ENCODE measurements around the gene BBS9. TPM values are rescaled to one million over a fixed set of nuclear protein-coding genes. Genes with fewer than 3 reads are reported as not detected.

The BBS9 gene
- total and polyA plus RNA-seq, 9 of the 15 experiments (the other 6 are each of a cell fraction or from before 2014, with no cell fraction given): 0.77 to 3.3 (median 2.4) TPM

- no peak for ATAC-seq
- Histone ChIP-seq H3K79me2 (ENCODE audit: control insufficient read depth, insufficient read depth, low read length) (no peaks in the 10 kb centered on the region), H3K9me1 (ENCODE audit: control insufficient read depth, insufficient read depth, low read length) (no peaks in the 10 kb centered on the region), H3K9ac (ENCODE audit: insufficient read depth in 1 of 2, low read depth in 2 of 2, low read length in 2 of 2) (no peak overlapping the region), H3K9me3 (replicated peaks; ENCODE audit: control insufficient read depth, insufficient read depth, low read depth, low read length) (no peaks in the 10 kb centered on the region), H3K36me3 (ENCODE audit: control insufficient read depth, insufficient read depth, low read length) (no peaks in the 10 kb centered on the region), H3K27ac (ENCODE audit: extremely low read depth, low read depth, low read length) (no peak overlapping the region), H4K20me1 (replicated peaks; ENCODE audit: control insufficient read depth, insufficient read depth, low read length) (no peaks in the 10 kb centered on the region), H3K4me1 (replicated peaks in 1 of 2; ENCODE audit: control insufficient read depth in 2 of 2, insufficient read depth in 2 of 2, low read length in 2 of 2) (no peaks in the 10 kb centered on the region), H3K4me3 (no peak overlapping the region), H3K27me3 (ENCODE audit: control insufficient read depth in 2 of 2, insufficient read depth in 2 of 2, low read length in 2 of 2) (no peaks in the 10 kb centered on the region), H3K4me2 (ENCODE audit: insufficient read depth, low read length) (no peak overlapping the region), H2AFZ (ENCODE audit: low read depth, low read length) (no peak overlapping the region)
- DNase-seq (ENCODE audit: extremely low read depth in 1 of 4, low spot score in 3 of 4): no peak
- in situ Hi-C loops (cut with MboI): no loop called here
- 0% methylated on average over 2 of the region's 2 CpGs for WGBS (ENCODE audit: insufficient coverage, low coverage, missing lambda C conversion rate)
- intact Hi-C loops (cut with micrococcal nuclease): no loop called here
- BruUV-seq (replicated peaks): no TSS peak
- FAIRE-seq: no peak
- TF ChIP-seq, protein P1, sequence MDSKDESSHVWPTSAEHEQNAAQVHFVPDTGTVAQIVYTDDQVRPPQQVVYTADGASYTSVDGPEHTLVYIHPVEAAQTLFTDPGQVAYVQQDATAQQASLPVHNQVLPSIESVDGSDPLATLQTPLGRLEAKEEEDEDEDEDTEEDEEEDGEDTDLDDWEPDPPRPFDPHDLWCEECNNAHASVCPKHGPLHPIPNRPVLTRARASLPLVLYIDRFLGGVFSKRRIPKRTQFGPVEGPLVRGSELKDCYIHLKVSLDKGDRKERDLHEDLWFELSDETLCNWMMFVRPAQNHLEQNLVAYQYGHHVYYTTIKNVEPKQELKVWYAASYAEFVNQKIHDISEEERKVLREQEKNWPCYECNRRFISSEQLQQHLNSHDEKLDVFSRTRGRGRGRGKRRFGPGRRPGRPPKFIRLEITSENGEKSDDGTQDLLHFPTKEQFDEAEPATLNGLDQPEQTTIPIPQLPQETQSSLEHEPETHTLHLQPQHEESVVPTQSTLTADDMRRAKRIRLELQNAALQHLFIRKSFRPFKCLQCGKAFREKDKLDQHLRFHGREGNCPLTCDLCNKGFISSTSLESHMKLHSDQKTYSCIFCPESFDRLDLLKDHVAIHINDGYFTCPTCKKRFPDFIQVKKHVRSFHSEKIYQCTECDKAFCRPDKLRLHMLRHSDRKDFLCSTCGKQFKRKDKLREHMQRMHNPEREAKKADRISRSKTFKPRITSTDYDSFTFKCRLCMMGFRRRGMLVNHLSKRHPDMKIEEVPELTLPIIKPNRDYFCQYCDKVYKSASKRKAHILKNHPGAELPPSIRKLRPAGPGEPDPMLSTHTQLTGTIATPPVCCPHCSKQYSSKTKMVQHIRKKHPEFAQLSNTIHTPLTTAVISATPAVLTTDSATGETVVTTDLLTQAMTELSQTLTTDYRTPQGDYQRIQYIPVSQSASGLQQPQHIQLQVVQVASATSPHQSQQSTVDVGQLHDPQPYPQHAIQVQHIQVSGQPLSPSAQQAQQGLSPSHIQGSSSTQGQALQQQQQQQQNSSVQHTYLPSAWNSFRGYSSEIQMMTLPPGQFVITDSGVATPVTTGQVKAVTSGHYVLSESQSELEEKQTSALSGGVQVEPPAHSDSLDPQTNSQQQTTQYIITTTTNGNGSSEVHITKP (IDR thresholded peaks at IDR 0.05; ENCODE audit: partially characterized antibody): no peak
- no peak for TF ChIP-seq ZNF740 (CRISPR knock-in tag; IDR thresholded peaks at IDR 0.05)
- TF ChIP-seq ZNF740 (tag; IDR thresholded peaks at IDR 0.05): no peak
- no peak for TF ChIP-seq RBM25 (IDR thresholded peaks at IDR 0.05; ENCODE audit: low read depth, low read length, severe bottlenecking)
- TF ChIP-seq, protein P2, sequence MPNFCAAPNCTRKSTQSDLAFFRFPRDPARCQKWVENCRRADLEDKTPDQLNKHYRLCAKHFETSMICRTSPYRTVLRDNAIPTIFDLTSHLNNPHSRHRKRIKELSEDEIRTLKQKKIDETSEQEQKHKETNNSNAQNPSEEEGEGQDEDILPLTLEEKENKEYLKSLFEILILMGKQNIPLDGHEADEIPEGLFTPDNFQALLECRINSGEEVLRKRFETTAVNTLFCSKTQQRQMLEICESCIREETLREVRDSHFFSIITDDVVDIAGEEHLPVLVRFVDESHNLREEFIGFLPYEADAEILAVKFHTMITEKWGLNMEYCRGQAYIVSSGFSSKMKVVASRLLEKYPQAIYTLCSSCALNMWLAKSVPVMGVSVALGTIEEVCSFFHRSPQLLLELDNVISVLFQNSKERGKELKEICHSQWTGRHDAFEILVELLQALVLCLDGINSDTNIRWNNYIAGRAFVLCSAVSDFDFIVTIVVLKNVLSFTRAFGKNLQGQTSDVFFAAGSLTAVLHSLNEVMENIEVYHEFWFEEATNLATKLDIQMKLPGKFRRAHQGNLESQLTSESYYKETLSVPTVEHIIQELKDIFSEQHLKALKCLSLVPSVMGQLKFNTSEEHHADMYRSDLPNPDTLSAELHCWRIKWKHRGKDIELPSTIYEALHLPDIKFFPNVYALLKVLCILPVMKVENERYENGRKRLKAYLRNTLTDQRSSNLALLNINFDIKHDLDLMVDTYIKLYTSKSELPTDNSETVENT (CRISPR knock-in tag; IDR thresholded peaks at IDR 0.05): no peak
- TF ChIP-seq HEY1 (CRISPR knock-in tag; IDR thresholded peaks at IDR 0.05; ENCODE audit: borderline replicate concordance): no peak
- no peak for TF ChIP-seq E2F3 (CRISPR knock-in tag; IDR thresholded peaks at IDR 0.05)
- TF ChIP-seq POLR2AphosphoS2 (IDR thresholded peaks at IDR 0.05; ENCODE audit: low read length): no peak
- TF ChIP-seq PHB (CRISPR knock-in tag; IDR thresholded peaks at IDR 0.05): no peak
- no peak for TF ChIP-seq LCOR (CRISPR knock-in tag; IDR thresholded peaks at IDR 0.05)
- TF ChIP-seq RBM34 (IDR thresholded peaks at IDR 0.05; ENCODE audit: borderline replicate concordance, insufficient read depth, low read length): no peak
- CTCF ChIA-PET (ENCODE audit: low intra/inter-chr PET ratio): no interaction called here
- POLR2A ChIA-PET: no interaction called here
These were observed 487.4 kb downstream of the BBS9 start for GRCh38 chr7:33616752-33617151.

Measured in K562 (cell line).